Bronchial epithelial cell (primary cell): Measurements from ENCODE around the gene ITGA6. TPM values are rescaled to one million over a fixed set of nuclear protein-coding genes. Genes with fewer than 3 reads are reported as not detected.
A peak's percentile ranks its signal among the peaks of the same experiment; 100 is the strongest.

ENCODE experiments used
- DNase-seq: peaks from one replicate; pipeline ENCODE4 v3.0.0-alpha.2; 2010; ENCODE audit warnings: low read depth
- FAIRE-seq: peaks from 2 replicates; lab custom pipeline; 2011; peaks lifted over from hg19 to GRCh38; lab: Jason Lieb, UNC
- H3K27me3 ChIP-seq: 2 replicates; pipeline ENCODE4 v1.5.1; 2011; ENCODE audit warnings: low read length; ENCODE audit not compliant: control insufficient read depth, insufficient read depth
- H3K36me3 ChIP-seq: 2 replicates; pipeline ENCODE4 v1.5.1; 2011; ENCODE audit warnings: low read length; ENCODE audit not compliant: control insufficient read depth, insufficient read depth
- H3K4me3 ChIP-seq: 2 replicates; pipeline ENCODE4 v1.5.1; 2011; ENCODE audit warnings: mild to moderate bottlenecking, low read depth, low read length, control low read depth
- total RNA-seq: library from RNA; depleted of rRNA; stranded (reverse); fragments of >200 nt; gene quantifications from 2 replicates; pipeline ENCODE4 v1.2.1, GENCODE V29; 2014
- TF ChIP-seq, protein P1 (sequence below): IDR thresholded peaks from 2 replicates; pipeline ENCODE4 v1.5.1; 2011; ENCODE audit warnings: mild to moderate bottlenecking, moderate library complexity, low read length, control low read depth, inconsistent platforms; ENCODE audit not compliant: insufficient read depth, severe bottlenecking

The ITGA6 gene
- total RNA-seq, 1 donor from 2014 or later, result 390 TPM

DNA sequence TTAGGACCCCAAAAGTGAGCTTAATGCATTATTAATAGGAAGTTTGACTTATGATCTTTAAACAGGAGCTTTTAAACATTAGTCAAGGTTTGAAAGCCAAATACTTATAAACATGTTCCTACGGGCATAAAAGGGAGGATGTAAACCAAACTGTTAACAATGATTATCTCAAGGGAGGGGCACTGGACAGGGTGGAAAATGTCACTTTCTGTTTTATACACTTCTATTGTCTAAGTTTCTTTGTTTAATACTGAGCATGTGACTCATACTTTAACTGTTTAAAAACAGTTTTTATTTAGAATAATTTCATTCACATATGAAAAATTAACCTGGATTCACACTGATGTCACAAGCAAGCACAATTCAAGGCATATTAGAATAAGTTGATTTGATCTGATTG, 18.3 kb upstream of the ITGA6 start:
- no peaks in the 10 kb centered on the region for H3K27me3 ChIP-seq
- H3K4me3 ChIP-seq, result no peak overlapping the region
- no peaks in the 10 kb centered on the region for H3K36me3 ChIP-seq
- TF ChIP-seq, protein P1, sequence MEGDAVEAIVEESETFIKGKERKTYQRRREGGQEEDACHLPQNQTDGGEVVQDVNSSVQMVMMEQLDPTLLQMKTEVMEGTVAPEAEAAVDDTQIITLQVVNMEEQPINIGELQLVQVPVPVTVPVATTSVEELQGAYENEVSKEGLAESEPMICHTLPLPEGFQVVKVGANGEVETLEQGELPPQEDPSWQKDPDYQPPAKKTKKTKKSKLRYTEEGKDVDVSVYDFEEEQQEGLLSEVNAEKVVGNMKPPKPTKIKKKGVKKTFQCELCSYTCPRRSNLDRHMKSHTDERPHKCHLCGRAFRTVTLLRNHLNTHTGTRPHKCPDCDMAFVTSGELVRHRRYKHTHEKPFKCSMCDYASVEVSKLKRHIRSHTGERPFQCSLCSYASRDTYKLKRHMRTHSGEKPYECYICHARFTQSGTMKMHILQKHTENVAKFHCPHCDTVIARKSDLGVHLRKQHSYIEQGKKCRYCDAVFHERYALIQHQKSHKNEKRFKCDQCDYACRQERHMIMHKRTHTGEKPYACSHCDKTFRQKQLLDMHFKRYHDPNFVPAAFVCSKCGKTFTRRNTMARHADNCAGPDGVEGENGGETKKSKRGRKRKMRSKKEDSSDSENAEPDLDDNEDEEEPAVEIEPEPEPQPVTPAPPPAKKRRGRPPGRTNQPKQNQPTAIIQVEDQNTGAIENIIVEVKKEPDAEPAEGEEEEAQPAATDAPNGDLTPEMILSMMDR, result no peak
- DNase-seq (peak; percentile 74), FAIRE-seq (no peak)

DNA sequence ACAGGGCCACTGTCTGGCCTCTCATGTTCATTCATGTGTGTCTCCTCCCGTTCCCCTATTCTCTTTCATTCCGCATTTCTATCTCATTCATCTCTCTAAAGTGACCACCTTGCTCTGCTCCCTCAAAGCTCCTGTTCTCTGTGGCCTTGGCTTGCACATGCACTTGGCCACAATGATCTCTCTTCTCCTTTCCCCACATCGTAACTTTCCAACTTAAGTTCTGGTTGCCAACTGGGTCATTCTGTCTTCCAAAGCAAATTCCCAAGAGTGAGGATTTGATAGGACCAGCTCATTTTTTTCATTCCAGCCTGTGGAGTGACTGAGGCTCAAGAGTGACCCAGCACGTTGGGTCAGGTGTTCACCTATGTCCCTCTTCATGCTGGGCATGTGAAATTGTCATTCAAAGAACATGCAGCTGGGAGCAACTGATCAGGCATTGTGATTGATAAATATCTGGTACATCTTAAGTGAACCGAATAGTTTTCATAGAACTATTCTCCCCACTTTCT, 14.3 kb upstream of the ITGA6 start:
- Histone ChIP-seq H3K27me3 (no peaks in the 10 kb centered on the region), H3K36me3 (no peaks in the 10 kb centered on the region), H3K4me3 (no peak overlapping the region)
- TF ChIP-seq, protein P1, result no peak
- peak; percentile 7 for FAIRE-seq
- DNase-seq, result no peak

- TF ChIP-seq, protein P1, result no peak
- Histone ChIP-seq H3K4me3 (no peak overlapping the region), H3K36me3 (no peaks in the 10 kb centered on the region), H3K27me3 (no peaks in the 10 kb centered on the region)
- FAIRE-seq (no peak), DNase-seq (no peak)
Measured at GRCh38 chr2:172415157-172415864, 12.1 kb upstream of the ITGA6 start.

DNA sequence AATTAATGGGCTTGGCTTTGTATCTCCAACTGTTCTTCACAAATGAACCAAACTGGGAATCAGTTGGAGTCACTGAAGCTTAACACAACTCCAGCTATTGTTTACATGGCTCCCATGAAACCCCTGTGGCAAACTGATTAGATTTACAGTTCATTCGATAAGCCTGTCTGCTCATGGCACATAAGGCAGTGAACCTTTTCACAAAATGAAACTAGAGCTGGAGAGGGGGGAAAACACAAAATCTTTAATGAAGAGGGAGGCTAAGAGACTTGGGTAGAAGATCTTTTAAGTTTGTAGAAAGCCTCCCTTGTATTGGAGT, 11.6 kb upstream of the ITGA6 start:
- H3K4me3 ChIP-seq, result no peak overlapping the region

GRCh38 chr2:172416447-172417058, 10.8 kb upstream of the ITGA6 start:
- no peaks in the 10 kb centered on the region for H3K36me3 ChIP-seq
- TF ChIP-seq, protein P1, result no peak
- no peaks in the 10 kb centered on the region for H3K27me3 ChIP-seq
- FAIRE-seq, result no peak
- H3K4me3 ChIP-seq, result no peak overlapping the region
- no peak for DNase-seq

More for the DNA sequence above, 11.6 kb upstream of the ITGA6 start:
- H3K27me3 ChIP-seq, result no peaks in the 10 kb centered on the region
- DNase-seq, result no peak
- TF ChIP-seq, protein P1, result no peak
- no peaks in the 10 kb centered on the region for H3K36me3 ChIP-seq
- FAIRE-seq, result no peak
